SK-N-MC (cell line): Measurements from ENCODE around the gene NAGPA.

ENCODE experiments used
- EZH2 ChIP-seq: fragments of 200-600 bp; sonication (generic); IDR thresholded peaks from one replicate; pipeline ENCODE4 v1.6.1; 2017; ENCODE audit warnings: antibody characterized with exemption
- POLR2AphosphoS5 ChIP-seq: IDR thresholded peaks from 2 replicates; pipeline ENCODE4 v1.6.1; 2012; ENCODE audit warnings: mild to moderate bottlenecking, low read depth, low read length, borderline replicate concordance

DNA sequence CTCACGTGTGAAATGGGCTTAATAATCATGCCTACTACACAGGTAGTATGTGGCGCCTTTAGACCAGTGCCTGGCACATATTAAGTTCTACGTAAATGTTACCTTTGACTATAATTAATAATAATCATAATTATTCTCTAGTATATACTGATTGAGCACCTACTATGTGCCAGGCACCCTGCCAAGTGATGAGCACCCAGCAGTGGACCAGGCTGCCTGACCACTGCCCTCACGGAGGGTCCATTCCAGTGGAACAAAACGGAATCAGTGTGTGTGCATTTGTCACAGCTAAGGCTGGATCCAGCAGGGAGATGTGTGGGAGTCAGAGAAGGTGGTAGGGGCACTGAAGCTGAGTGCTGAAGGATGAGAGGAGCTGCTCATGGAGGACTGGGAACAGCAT is 45.1 kb downstream of the NAGPA start:
- no peak for TF ChIP-seq EZH2
- no peak for TF ChIP-seq POLR2AphosphoS5
